A673 (cell line): ENCODE results near the gene FANCB. TPM values are rescaled to one million over a fixed set of nuclear protein-coding genes. Genes with fewer than 3 reads are reported as not detected.

Experiments used
- BruUV-seq: library from RNA; stranded (reverse); fragments of 400-500 nt; replicated peaks from 2 replicates; lab custom pipeline; 2021; lab: Mats Ljungman, UMichigan
- CTCF ChIA-PET: fragments of 300-600 bp; sonication (Branson Sonifier 250); formaldehyde crosslinking; loops from one replicate; lab custom pipeline; 2022; ENCODE audit warnings: antibody characterized with exemption; lab: Charles Lee
- POLR2A ChIA-PET: fragments of 300-600 bp; sonication (Branson Sonifier 250); formaldehyde crosslinking; loops from one replicate; lab custom pipeline; 2022; ENCODE audit warnings: antibody characterized with exemption; ENCODE audit not compliant: low non-redundant PET; lab: Charles Lee
- DNase-seq: peaks from one replicate; pipeline ENCODE4 v3.0.0-alpha.2; 2015; ENCODE audit warnings: low spot score
- H3K27ac ChIP-seq: fragments of 200-600 bp; sonication (generic); 2 replicates; pipeline ENCODE4 v1.5.1; 2016; ENCODE audit warnings: mixed run types, low read depth, mild to moderate bottlenecking, mixed read lengths, antibody characterized with exemption, low read length; ENCODE audit not compliant: poor library complexity, severe bottlenecking
- H3K27me3 ChIP-seq: fragments of 200-600 bp; sonication (generic); replicated peaks from 2 replicates; pipeline ENCODE4 v1.6.1; 2017; ENCODE audit warnings: mixed run types, low read depth, mild to moderate bottlenecking, mixed read lengths, antibody characterized with exemption, low read length; ENCODE audit not compliant: insufficient read depth, poor library complexity
- H3K36me3 ChIP-seq: fragments of 200-600 bp; sonication (generic); 2 replicates; pipeline ENCODE4 v1.6.1; 2016; ENCODE audit warnings: mixed run types, mild to moderate bottlenecking, mixed read lengths, antibody characterized with exemption, low read length; ENCODE audit not compliant: insufficient read depth, poor library complexity, severe bottlenecking
- H3K4me1 ChIP-seq: fragments of 200-600 bp; sonication (generic); 2 replicates; pipeline ENCODE4 v1.6.1; 2017; ENCODE audit warnings: mixed run types, mild to moderate bottlenecking, mixed read lengths, antibody characterized with exemption, low read length; ENCODE audit not compliant: insufficient read depth, poor library complexity, severe bottlenecking
- H3K4me3 ChIP-seq: fragments of 200-600 bp; sonication (generic); 2 replicates; pipeline ENCODE4 v1.5.1; 2016; ENCODE audit warnings: low read depth, mixed run types, mild to moderate bottlenecking, mixed read lengths, low read length; ENCODE audit not compliant: poor library complexity, severe bottlenecking
- H3K9me3 ChIP-seq: fragments of 200-600 bp; sonication (generic); 2 replicates; pipeline ENCODE4 v1.6.1; 2016; ENCODE audit warnings: mixed run types, low read depth, mild to moderate bottlenecking, mixed read lengths, antibody characterized with exemption, low read length; ENCODE audit not compliant: poor library complexity, severe bottlenecking
- EZH2 ChIP-seq: fragments of 200-600 bp; sonication (generic); IDR thresholded peaks from 2 replicates; pipeline ENCODE4 v1.6.1; 2017; ENCODE audit warnings: borderline replicate concordance, low read depth, mild to moderate bottlenecking, mixed read lengths, antibody characterized with exemption, low read length; ENCODE audit not compliant: poor library complexity, severe bottlenecking
- intact Hi-C: fragments of 100-400 bp; cut with micrococcal nuclease; formaldehyde crosslinking; loops from one replicate; pipeline ENCODE4 v1.10.0; 2022; ENCODE audit not compliant: unreplicated experiment
- total RNA-seq: library from RNA; stranded (reverse); gene quantifications from 2 replicates; pipeline ENCODE4 v1.2.3, GENCODE V29; 2021
- TF ChIP-seq, protein P1 (sequence below): fragments of 300-800, 200-600 bp; sonication (generic); conservative IDR thresholded peaks from 2 replicates; pipeline ENCODE4 v1.5.1; 2017; ENCODE audit warnings: low read depth, mild to moderate bottlenecking, antibody characterized with exemption, low read length, moderate library complexity, mixed read lengths

FANCB gene
- total RNA-seq, 1 experiment from 2014 or later: 16.8 TPM

DNA sequence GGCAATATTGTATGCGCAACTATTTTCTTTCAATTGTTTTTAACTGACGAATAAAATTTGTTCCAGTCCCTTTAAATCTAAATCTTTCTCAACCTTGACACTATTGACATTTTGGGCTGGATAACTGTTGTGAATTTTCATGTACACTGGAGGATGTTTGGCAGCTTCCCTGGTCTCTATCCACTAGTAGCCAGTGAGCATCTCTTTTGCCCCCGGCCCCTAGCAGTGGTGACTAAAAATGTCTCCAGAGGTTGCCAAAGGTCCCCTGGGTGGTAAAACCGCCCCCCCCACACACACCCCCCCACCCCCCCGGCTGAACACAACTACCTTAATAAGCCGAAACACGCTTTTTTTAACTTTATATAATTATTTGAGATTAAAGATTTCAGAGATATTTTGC lies 514 bp downstream of the FANCB start:
- Histone ChIP-seq H3K4me3 (peak overlapping the region; percentile 62), H3K4me1 (no peaks in the 10 kb centered on the region), H3K9me3 (peaks cover 7% of the 10 kb centered on the region), H3K27ac (peak overlapping the region; percentile 67), H3K36me3 (peaks cover 8% of the 10 kb centered on the region), H3K27me3 (no peaks in the 10 kb centered on the region)
- DNase-seq: no peak
- intact Hi-C loops: no loop called here
- TF ChIP-seq, protein P1, sequence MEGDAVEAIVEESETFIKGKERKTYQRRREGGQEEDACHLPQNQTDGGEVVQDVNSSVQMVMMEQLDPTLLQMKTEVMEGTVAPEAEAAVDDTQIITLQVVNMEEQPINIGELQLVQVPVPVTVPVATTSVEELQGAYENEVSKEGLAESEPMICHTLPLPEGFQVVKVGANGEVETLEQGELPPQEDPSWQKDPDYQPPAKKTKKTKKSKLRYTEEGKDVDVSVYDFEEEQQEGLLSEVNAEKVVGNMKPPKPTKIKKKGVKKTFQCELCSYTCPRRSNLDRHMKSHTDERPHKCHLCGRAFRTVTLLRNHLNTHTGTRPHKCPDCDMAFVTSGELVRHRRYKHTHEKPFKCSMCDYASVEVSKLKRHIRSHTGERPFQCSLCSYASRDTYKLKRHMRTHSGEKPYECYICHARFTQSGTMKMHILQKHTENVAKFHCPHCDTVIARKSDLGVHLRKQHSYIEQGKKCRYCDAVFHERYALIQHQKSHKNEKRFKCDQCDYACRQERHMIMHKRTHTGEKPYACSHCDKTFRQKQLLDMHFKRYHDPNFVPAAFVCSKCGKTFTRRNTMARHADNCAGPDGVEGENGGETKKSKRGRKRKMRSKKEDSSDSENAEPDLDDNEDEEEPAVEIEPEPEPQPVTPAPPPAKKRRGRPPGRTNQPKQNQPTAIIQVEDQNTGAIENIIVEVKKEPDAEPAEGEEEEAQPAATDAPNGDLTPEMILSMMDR: no peak
- no peak for TF ChIP-seq EZH2
- CTCF ChIA-PET: no interaction called here
- POLR2A ChIA-PET: no interaction called here
- no TSS peak for BruUV-seq

DNA sequence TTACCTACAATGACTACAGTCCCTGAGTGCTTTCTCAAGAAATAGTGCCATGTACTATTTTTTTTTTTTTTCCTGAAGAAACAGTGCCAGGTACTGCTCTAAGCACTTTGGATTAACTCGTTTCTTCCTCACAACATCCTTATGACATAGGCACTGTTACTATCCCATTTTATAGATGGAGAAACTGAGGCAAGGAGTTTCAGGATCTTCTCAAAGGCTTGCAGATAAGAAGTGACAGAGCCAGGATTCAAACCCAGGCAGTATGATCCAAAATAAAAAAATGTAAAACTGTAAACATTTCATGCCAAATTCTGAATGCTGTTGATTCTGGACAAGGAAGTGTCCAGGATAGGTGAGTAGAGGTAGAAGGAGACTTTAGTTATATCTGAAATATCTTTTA lies 1.1 kb downstream of the FANCB start:
- Histone ChIP-seq H3K9me3 (peaks cover 12% of the 10 kb centered on the region), H3K27ac (no peak overlapping the region), H3K27me3 (no peaks in the 10 kb centered on the region), H3K4me1 (no peaks in the 10 kb centered on the region), H3K4me3 (peak overlapping the region; percentile 62), H3K36me3 (peaks cover 8% of the 10 kb centered on the region)
- CTCF ChIA-PET: no interaction called here
- TF ChIP-seq, protein P1: no peak
- no peak for TF ChIP-seq EZH2
- BruUV-seq: no TSS peak
- intact Hi-C loops: no loop called here
- DNase-seq: no peak
- POLR2A ChIA-PET: no interaction called here

DNA sequence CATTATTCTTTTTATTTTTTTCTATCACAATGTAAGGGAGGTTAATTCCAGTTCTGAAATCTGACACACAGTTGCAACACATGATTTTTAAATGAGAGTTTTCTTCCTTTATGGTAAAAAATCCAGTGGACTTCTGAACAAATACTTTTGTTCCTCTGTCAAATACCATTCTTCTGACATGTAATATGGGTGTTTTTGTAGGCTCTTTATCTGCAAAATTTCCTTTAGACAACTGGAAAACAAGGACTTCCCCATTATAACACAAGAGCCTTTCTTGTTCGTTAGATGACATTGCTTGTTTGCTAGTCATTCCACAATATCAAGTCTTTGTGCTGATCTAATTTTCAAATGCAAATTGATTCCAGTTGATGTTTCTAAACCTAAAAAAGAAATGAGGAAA lies 7.7 kb downstream of the FANCB start:
- intact Hi-C loops: no loop called here
- no TSS peak for BruUV-seq
- POLR2A ChIA-PET: no interaction called here
- Histone ChIP-seq H3K4me1 (no peaks in the 10 kb centered on the region), H3K4me3 (no peak overlapping the region), H3K9me3 (peaks cover 22% of the 10 kb centered on the region), H3K27me3 (no peaks in the 10 kb centered on the region), H3K27ac (no peak overlapping the region), H3K36me3 (peaks cover 14% of the 10 kb centered on the region)
- TF ChIP-seq, protein P1: no peak
- no peak for TF ChIP-seq EZH2
- no peak for DNase-seq
- CTCF ChIA-PET: no interaction called here
